AG04450 (cell line): ENCODE measurements around the gene SHB. TPM values are rescaled to one million over a fixed set of nuclear protein-coding genes. Genes with fewer than 3 reads are reported as not detected.
"Not testable (repeated sequence)": the region's sequence is repeated elsewhere in the genome, so short reads cannot be mapped to it uniquely, and the experiment has no call there.

Experiments used
- CTCF ChIA-PET: fragments of 300-600, 350-600 bp; formaldehyde crosslinking; extraction: SDS; loops from one replicate; lab custom pipeline; 2022; ENCODE audit warnings: antibody characterized with exemption, inconsistent platforms; lab: Charles Lee
- POLR2A ChIA-PET: fragments of 350-600 bp; formaldehyde crosslinking; extraction: SDS; loops from one replicate; lab custom pipeline; 2021; ENCODE audit warnings: antibody characterized with exemption, inconsistent platforms; lab: Yijun Ruan, JAX
- DNase-seq: peaks from one replicate; pipeline ENCODE4 v3.0.0-alpha.2; 2011; ENCODE audit warnings: low read depth, low spot score
- H3K27ac ChIP-seq: one replicate; pipeline ENCODE4 v1.5.1; 2012; ENCODE audit warnings: low read depth, low read length, control low read depth
- H3K27me3 ChIP-seq: one replicate; pipeline ENCODE4 v1.6.0; 2012; ENCODE audit warnings: low read length; ENCODE audit not compliant: control insufficient read depth, insufficient read depth
- H3K4me3 ChIP-seq: 2 replicates; pipeline ENCODE4 v1.5.1; 2011; ENCODE audit warnings: mild to moderate bottlenecking, low read depth, low read length, control low read depth
- H3K9me3 ChIP-seq: 2 replicates; pipeline ENCODE4 v1.5.1; 2012; ENCODE audit warnings: low read length; ENCODE audit not compliant: control insufficient read depth, insufficient read depth
- CTCF ChIP-seq: IDR thresholded peaks from 2 replicates; pipeline ENCODE4 v1.5.1; 2011; ENCODE audit warnings: low read depth, low read length, control low read depth, inconsistent platforms
- polyA plus RNA-seq: library from polyadenylated mRNA; depleted of rRNA; stranded (reverse); fragments of >200 nt; gene quantifications from 2 replicates; pipeline ENCODE4 v1.2.3, GENCODE V29; 2011

Gene SHB
- polyA plus RNA-seq, 1 experiment: 16.7 TPM

DNA sequence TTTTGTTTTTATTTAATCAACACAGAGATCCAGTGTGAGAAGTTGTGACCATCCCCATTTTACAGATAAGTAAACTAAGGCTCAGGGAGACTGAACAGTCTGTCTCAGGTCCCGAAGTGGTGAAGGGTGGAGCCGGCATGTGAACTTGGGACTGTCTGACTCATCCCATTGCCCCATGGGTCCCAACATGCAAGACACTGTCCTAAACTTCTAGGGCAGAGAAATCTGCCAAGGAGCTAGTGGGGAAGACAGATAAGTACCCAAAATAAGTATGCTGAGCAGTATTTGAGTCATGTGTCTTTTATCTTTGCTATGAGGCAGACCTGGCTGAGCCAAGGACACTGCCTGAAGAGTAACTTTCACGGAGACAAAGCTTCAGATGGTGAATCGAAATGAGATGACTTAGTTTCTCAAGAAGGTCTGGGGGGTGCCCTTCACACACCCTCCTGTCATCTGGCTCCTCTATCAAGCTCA, 100.8 kb downstream of the SHB start:
- TF ChIP-seq CTCF: no peak
- no peak for DNase-seq
- Histone ChIP-seq H3K9me3 (no peaks in the 10 kb centered on the region), H3K4me3 (no peak overlapping the region), H3K27ac (no peak overlapping the region), H3K27me3 (no peaks in the 10 kb centered on the region)
- CTCF ChIA-PET: no interaction called here
- POLR2A ChIA-PET: interaction anchor here (0.6 kb wide), 1 partner anchor 407 kb away, joined by 4 read pairs; no protein-coding TSS in a partner anchor

DNA sequence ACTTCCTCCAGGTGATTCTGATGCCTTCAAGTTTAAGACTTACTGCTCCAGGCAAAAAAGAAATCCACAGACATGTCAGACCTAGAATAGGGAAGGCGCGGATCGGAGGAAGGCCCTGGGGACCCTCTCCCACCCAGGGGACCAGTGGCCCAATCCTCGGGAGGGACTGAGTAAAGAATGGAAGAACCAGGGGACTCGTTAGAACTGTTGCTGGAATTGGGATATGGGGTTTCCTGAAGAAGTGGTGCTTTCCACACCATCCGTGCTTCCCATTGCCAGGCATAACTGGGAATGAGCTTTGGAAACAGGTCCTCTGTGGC, 101.3 kb downstream of the SHB start:
- Histone ChIP-seq H3K27me3 (no peaks in the 10 kb centered on the region), H3K4me3 (no peak overlapping the region), H3K9me3 (no peaks in the 10 kb centered on the region), H3K27ac (no peak overlapping the region)
- DNase-seq: no peak
- ChIA-PET POLR2A (no interaction called here), CTCF (interaction anchor here (1.9 kb wide), 1 partner anchor 54 kb away, joined by 4 read pairs; no protein-coding TSS in a partner anchor)
- no peak for TF ChIP-seq CTCF

GRCh38 chr9:37967014-37967760, 101.8 kb downstream of the SHB start:
- CTCF ChIA-PET: interaction anchor here (1.2 to 1.9 kb wide), 3 partner anchors 8 to 121 kb away, joined by 3 to 5 read pairs (median 4); no protein-coding TSS in a partner anchor
- POLR2A ChIA-PET: no interaction called here
- TF ChIP-seq CTCF: no peak
- DNase-seq: no peak
- Histone ChIP-seq H3K27me3 (no peaks in the 10 kb centered on the region), H3K27ac (peak overlapping the region; percentile 11), H3K4me3 (no peak overlapping the region), H3K9me3 (no peaks in the 10 kb centered on the region)

GRCh38 chr9:37966412-37967013, 102.5 kb downstream of the SHB start:
- Histone ChIP-seq H3K4me3 (no peak overlapping the region), H3K27me3 (no peaks in the 10 kb centered on the region), H3K27ac (peak overlapping the region; percentile 11), H3K9me3 (no peaks in the 10 kb centered on the region)
- TF ChIP-seq CTCF: no peak
- no peak for DNase-seq
- ChIA-PET CTCF (interaction anchor here (1.2 to 1.9 kb wide), 3 partner anchors 9 to 122 kb away, joined by 3 to 5 read pairs (median 4); no protein-coding TSS in a partner anchor), POLR2A (no interaction called here)

DNA sequence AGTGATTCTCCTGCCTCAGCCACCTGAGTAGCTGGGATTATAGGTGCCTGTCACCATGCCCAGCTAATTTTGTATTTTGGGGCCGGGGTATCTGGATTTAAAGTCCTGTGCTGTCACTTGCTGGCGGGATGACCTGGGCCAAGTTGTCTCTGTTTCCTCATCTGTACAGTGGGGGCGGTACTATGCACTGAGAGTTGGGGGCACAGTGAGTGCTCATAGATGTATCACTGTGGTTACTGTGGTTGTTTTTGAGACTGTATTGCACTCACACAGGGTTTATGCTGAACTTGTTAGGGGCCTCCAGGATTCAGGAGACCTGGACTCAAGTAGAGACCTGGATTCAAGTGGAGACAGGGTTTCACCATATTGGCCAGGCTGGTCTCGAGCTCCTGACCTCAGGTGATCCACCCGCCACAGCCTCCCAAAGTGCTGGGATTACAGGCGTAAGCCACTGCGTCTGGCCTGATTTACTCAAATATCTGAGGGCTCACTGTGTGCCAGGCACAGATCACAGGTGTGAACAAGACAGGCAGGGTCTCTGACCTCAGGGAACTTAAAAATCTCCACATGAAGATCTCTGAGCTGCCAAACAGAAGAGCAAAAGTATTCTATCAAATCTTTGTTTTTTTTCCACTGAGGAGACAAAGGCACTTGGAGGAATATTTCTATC, 103.2 kb downstream of the SHB start:
- DNase-seq, H3K9me3 ChIP-seq, H3K27me3 ChIP-seq, POLR2A ChIA-PET, H3K4me3 ChIP-seq: not testable (repeated sequence)
- H3K27ac ChIP-seq: peak overlapping the region; percentile 93
- CTCF ChIA-PET: interaction anchor here (1.2 to 1.9 kb wide), 3 partner anchors 9 to 122 kb away, joined by 3 to 5 read pairs (median 4); no protein-coding TSS in a partner anchor
